HEK293T (cell line): ENCODE data around the gene MPV17L2.
A peak's percentile ranks its signal among the peaks of the same experiment; 100 is the strongest.

Experiments
- CTCF ChIA-PET: fragments of 350-600 bp; formaldehyde crosslinking; extraction: SDS; loops from one replicate; lab custom pipeline; 2021; ENCODE audit warnings: antibody characterized with exemption, inconsistent platforms; lab: Yijun Ruan, JAX
- POLR2A ChIA-PET: fragments of 350-600 bp; formaldehyde crosslinking; extraction: SDS; loops from one replicate; lab custom pipeline; 2020; ENCODE audit warnings: antibody characterized with exemption, inconsistent platforms; lab: Yijun Ruan, JAX
- DNase-seq: peaks from one replicate; pipeline ENCODE4 v3.0.0; 2012; ENCODE audit warnings: mixed read lengths; ENCODE audit errors: extremely low spot score
- ARNT ChIP-seq: fragments of 450-650 bp; IDR thresholded peaks from 2 replicates; pipeline ENCODE4 v1.6.1; 2017; ENCODE audit warnings: mild to moderate bottlenecking
- BHLHE40 ChIP-seq: fragments of 450-650 bp; IDR thresholded peaks from 2 replicates; pipeline ENCODE4 v1.6.1; 2016; ENCODE audit warnings: mild to moderate bottlenecking, moderate library complexity, borderline replicate concordance
- CTBP1 ChIP-seq: fragments of 450-650 bp; IDR thresholded peaks from 2 replicates; pipeline ENCODE4 v1.6.1; 2016; ENCODE audit warnings: borderline replicate concordance
- ELF4 ChIP-seq: fragments of 450-650 bp; IDR thresholded peaks from 2 replicates; pipeline ENCODE4 v1.6.1; 2017; ENCODE audit warnings: antibody characterized with exemption
- FOXA1 ChIP-seq: fragments of 450-650 bp; IDR thresholded peaks from 2 replicates; pipeline ENCODE4 v1.6.1; 2016; ENCODE audit warnings: mild to moderate bottlenecking
- FOXK2 ChIP-seq: fragments of 450-650 bp; IDR thresholded peaks from 2 replicates; pipeline ENCODE4 v1.6.1; 2016; ENCODE audit warnings: mild to moderate bottlenecking
- FOXM1 ChIP-seq: fragments of 450-650 bp; IDR thresholded peaks from 2 replicates; pipeline ENCODE4 v1.6.1; 2017; ENCODE audit warnings: mild to moderate bottlenecking, borderline replicate concordance
- HDGF ChIP-seq: fragments of 450-650 bp; IDR thresholded peaks from 2 replicates; pipeline ENCODE4 v1.6.1; 2017; ENCODE audit warnings: antibody characterized with exemption, borderline replicate concordance
- L3MBTL2 ChIP-seq: fragments of 450-650 bp; conservative IDR thresholded peaks from 2 replicates; pipeline ENCODE4 v1.6.1; 2016; ENCODE audit warnings: mild to moderate bottlenecking
- LEF1 ChIP-seq: fragments of 450-650 bp; IDR thresholded peaks from 2 replicates; pipeline ENCODE4 v1.6.1; 2017; ENCODE audit warnings: mild to moderate bottlenecking, borderline replicate concordance
- NFRKB ChIP-seq: fragments of 450-650 bp; IDR thresholded peaks from 2 replicates; pipeline ENCODE4 v1.6.1; 2016; ENCODE audit warnings: mild to moderate bottlenecking, moderate library complexity
- SP1 ChIP-seq: fragments of 450-650 bp; IDR thresholded peaks from 2 replicates; pipeline ENCODE4 v1.6.1; 2017
- SUZ12 ChIP-seq: fragments of 450-650 bp; IDR thresholded peaks from 2 replicates; pipeline ENCODE4 v1.6.1; 2016; ENCODE audit warnings: mild to moderate bottlenecking
- TARDBP ChIP-seq: fragments of 450-650 bp; IDR thresholded peaks from 2 replicates; pipeline ENCODE4 v1.6.1; 2016
- ZNF384 ChIP-seq: fragments of 450-650 bp; IDR thresholded peaks from 2 replicates; pipeline ENCODE4 v1.6.1; 2016
- TF ChIP-seq, protein P1 (sequence below): fragments of 450-650 bp; IDR thresholded peaks from 2 replicates; pipeline ENCODE4 v1.6.1; 2016

MPV17L2 gene

DNA sequence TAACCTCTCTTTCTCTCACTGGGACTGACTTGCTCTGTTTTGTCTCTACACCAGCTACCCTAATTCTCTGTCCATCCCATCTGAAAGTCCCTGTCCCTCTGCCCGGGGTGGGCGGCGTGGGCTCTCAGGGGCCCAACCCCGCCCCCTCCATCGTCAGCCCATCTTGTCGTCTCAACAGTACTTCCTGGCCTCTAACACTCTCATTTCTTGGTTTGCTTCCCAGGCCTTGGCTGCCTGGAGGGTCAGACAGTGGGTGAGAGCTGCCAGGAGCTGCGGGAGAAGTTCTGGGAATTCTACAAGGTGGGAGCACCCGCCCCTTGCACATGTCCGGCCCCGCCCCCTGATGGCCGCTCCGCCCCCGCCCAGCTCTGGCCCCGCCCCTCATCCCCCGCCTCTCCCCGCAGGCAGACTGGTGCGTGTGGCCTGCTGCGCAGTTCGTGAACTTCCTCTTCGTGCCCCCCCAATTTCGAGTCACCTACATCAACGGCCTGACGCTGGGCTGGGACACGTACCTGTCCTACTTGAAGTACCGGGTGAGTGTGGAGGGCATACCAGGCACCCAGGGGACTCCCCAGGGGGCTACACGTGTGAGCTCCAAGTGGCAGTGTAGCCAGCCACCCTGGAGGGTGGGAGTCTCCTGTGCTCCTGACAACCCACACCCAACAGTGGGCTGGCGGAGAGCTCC is 1.7 kb downstream of the MPV17L2 start:
- ChIA-PET POLR2A (interaction anchor here (0.9 to 1.8 kb wide), 4 partner anchors 10 to 131 kb away, joined by 3 to 11 read pairs (median 4); partner anchors contain the start of genes JUND and RAB3A), CTCF (interaction anchor here (0.6 to 0.9 kb wide), 2 partner anchors 9 to 15 kb away, joined by 3 read pairs; partner anchors contain the start of gene RAB3A)
- DNase-seq: peak; percentile 74
- no peak for TF ChIP-seq HDGF
- TF ChIP-seq SUZ12: no peak
- no peak for TF ChIP-seq ZNF384
- TF ChIP-seq LEF1: no peak

DNA sequence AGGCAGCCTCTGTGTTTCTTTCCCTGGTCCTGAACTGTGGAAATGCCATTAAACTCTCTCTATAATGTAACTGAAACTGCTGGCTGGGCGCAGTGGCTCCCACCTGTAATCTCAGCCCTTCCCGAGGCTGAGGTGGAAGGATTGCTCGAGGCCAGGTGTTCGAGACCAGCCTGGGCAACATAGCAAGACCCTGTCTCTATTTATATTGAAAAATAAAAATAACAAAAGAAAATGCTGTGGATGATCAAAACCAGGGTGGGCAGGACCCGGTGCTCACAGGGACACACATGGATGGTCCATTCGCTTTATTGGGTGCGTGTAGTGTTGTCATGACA is 3.5 kb downstream of the MPV17L2 start:
- no peak for DNase-seq
- TF ChIP-seq ARNT: no peak
- no peak for TF ChIP-seq SP1
- TF ChIP-seq BHLHE40: no peak
- TF ChIP-seq FOXA1: no peak
- no peak for TF ChIP-seq HDGF
- no peak for TF ChIP-seq ELF4
- TF ChIP-seq FOXM1: no peak
- TF ChIP-seq L3MBTL2: no peak
- no peak for TF ChIP-seq TARDBP
- TF ChIP-seq ZNF384: no peak
- no peak for TF ChIP-seq LEF1
- no peak for TF ChIP-seq FOXK2
- TF ChIP-seq CTBP1: no peak
- TF ChIP-seq, protein P1, sequence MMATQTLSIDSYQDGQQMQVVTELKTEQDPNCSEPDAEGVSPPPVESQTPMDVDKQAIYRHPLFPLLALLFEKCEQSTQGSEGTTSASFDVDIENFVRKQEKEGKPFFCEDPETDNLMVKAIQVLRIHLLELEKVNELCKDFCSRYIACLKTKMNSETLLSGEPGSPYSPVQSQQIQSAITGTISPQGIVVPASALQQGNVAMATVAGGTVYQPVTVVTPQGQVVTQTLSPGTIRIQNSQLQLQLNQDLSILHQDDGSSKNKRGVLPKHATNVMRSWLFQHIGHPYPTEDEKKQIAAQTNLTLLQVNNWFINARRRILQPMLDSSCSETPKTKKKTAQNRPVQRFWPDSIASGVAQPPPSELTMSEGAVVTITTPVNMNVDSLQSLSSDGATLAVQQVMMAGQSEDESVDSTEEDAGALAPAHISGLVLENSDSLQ: no peak
- TF ChIP-seq SUZ12: no peak
- no peak for TF ChIP-seq NFRKB
- POLR2A ChIA-PET: interaction anchor here (1.0 kb wide), 1 partner anchor 8 kb away, joined by 3 read pairs; the partner anchor contains the start of gene RAB3A
- CTCF ChIA-PET: no interaction called here

DNA sequence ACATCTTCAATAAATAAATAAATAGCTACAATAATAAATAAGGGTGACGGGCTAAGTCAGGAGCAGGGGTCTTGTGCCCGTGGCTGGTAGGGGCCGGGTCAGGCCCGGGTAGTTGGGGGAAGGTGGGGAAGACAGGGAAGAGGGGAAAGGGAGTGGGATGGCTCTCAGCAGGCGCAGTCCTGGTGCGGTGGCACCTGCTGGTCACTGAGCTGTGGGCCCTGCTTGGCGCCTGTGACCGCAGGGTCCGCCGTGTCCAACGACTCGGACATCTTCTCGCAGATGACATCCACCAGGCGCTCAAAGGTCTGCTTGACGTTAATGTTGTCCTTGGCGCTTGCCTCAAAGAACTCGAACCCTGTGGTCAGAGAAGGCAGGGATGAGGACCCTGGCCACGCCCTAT is 4.3 kb downstream of the MPV17L2 start:
- POLR2A ChIA-PET: no interaction called here
- CTCF ChIA-PET: no interaction called here
- no peak for TF ChIP-seq TARDBP
- no peak for TF ChIP-seq SUZ12
- no peak for TF ChIP-seq BHLHE40
- TF ChIP-seq FOXA1: no peak
- TF ChIP-seq HDGF: no peak
- TF ChIP-seq, protein P1: no peak
- no peak for TF ChIP-seq ZNF384
- TF ChIP-seq SP1: no peak
- no peak for TF ChIP-seq NFRKB
- no peak for TF ChIP-seq CTBP1
- TF ChIP-seq L3MBTL2: no peak
- no peak for TF ChIP-seq FOXK2
- no peak for TF ChIP-seq ELF4
- no peak for TF ChIP-seq LEF1
- no peak for DNase-seq

DNA sequence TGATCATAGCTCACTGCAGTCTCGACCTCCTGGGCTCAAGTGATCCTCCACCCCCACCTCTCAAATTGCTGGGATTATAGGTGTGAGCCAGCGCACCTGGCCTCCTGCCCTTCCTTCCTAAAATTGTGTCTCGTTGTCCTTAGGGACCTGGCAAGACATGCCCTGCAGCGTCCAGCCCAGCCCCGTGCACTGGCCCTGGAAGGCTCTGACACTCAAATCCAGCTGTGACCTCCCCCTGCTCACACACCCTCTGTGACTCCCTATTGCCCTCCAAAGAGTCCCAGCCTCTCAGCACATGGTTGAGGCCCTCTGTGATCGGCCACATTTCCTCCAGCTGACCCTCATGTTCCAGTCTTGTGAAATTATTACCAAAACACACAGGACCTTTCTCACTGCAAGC is 4.9 kb downstream of the MPV17L2 start:
- POLR2A ChIA-PET: no interaction called here
- no peak for DNase-seq
- TF ChIP-seq NFRKB (no peak), ELF4 (no peak), LEF1 (no peak), FOXM1 (no peak), ZNF384 (no peak), FOXA1 (no peak), BHLHE40 (no peak)
- TF ChIP-seq, protein P1: no peak
- CTCF ChIA-PET: interaction anchor here (1.0 kb wide), 1 partner anchor 30 kb away, joined by 3 read pairs; no protein-coding TSS in a partner anchor

DNA sequence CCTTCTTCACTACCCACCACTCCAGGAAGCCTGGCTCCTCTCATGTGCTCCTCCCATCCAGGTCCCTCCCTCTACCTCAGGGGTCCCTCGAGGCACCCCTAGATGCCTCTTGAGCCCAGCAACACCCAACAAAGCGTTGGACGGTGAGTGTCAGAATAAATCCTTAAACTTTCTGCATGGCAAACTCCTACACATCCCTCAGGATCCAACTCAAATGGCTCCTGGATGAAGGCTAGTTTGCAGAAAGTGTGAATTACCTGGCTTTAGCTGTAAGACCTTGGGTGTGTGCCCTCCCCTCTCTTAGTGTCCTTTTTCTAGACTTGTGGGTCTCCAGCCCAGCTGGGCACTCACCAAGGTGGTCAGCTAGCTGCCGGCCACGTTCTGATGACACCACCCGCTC is 5.4 kb downstream of the MPV17L2 start:
- CTCF ChIA-PET: interaction anchor here (1.0 kb wide), 1 partner anchor 30 kb away, joined by 3 read pairs; no protein-coding TSS in a partner anchor
- no peak for DNase-seq
- POLR2A ChIA-PET: interaction anchor here (1.4 kb wide), 1 partner anchor 131 kb away, joined by 3 read pairs; no protein-coding TSS in a partner anchor
- TF ChIP-seq TARDBP: no peak
- TF ChIP-seq FOXM1: no peak

DNA sequence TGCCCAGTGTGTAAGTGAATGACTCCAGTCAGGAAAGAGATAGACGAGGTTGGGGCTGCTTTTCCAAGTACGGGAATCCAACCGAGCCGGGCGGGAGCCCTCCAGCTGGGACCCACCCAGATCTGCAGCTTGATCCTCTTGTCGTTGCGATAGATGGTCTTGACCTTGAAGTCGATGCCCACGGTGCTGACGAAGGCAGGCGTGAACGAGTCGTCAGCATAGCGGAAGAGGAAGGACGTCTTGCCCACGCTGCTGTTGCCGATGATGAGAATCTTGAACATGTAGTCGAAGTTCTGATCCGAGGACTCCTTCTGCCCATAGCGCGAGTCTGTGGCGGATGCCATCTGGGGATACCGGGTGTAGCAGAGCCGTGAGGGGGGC is 9.4 kb downstream of the MPV17L2 start:
- CTCF ChIA-PET: no interaction called here
- no peak for DNase-seq
- TF ChIP-seq ZNF384 (no peak), ELF4 (no peak), ARNT (no peak), SP1 (no peak), HDGF (no peak), CTBP1 (no peak), FOXK2 (no peak), TARDBP (no peak), NFRKB (no peak), L3MBTL2 (no peak)
- TF ChIP-seq, protein P1: no peak
- POLR2A ChIA-PET: no interaction called here
